Karpas-422 (cell line): ENCODE results near the gene TH. TPM values are rescaled to one million over a fixed set of nuclear protein-coding genes. Genes with fewer than 3 reads are reported as not detected.

ENCODE experiments used
- DNase-seq: peaks from one replicate; pipeline ENCODE4 v3.0.0-alpha.2; 2015
- H2AFZ ChIP-seq: fragments of 200-600 bp; sonication (generic); 2 replicates; pipeline ENCODE4 v1.6.1; 2014; ENCODE audit warnings: antibody characterized with exemption, low read length, mixed read lengths
- H3K27ac ChIP-seq: fragments of 200-600 bp; sonication (generic); 2 replicates; pipeline ENCODE4 v1.5.1; 2014; ENCODE audit warnings: mild to moderate bottlenecking, low read length, moderate library complexity
- H3K27me3 ChIP-seq: fragments of 200-600 bp; sonication (generic); 2 replicates; pipeline ENCODE4 v1.6.1; 2014; ENCODE audit warnings: low read length, mixed read lengths
- H3K36me3 ChIP-seq: fragments of 200-600 bp; sonication (generic); 2 replicates; pipeline ENCODE4 v1.6.1; 2014; ENCODE audit warnings: low read length, mixed read lengths; ENCODE audit not compliant: insufficient read depth
- H3K4me1 ChIP-seq: fragments of 200-600 bp; sonication (generic); 2 replicates; pipeline ENCODE4 v1.6.1; 2014; ENCODE audit warnings: mild to moderate bottlenecking, low read length, mixed read lengths
- H3K4me2 ChIP-seq: fragments of 200-600 bp; sonication (generic); 2 replicates; pipeline ENCODE4 v1.6.1; 2014; ENCODE audit warnings: low read length, low read depth, mild to moderate bottlenecking; ENCODE audit not compliant: poor library complexity, severe bottlenecking
- H3K4me3 ChIP-seq: fragments of 200-600 bp; sonication (generic); 2 replicates; pipeline ENCODE4 v1.5.1; 2014; ENCODE audit warnings: mild to moderate bottlenecking, antibody characterized with exemption, low read length, mixed read lengths
- H3K79me2 ChIP-seq: fragments of 200-600 bp; sonication (generic); 2 replicates; pipeline ENCODE4 v1.6.1; 2014; ENCODE audit warnings: mild to moderate bottlenecking, low read length, mixed read lengths
- H3K9ac ChIP-seq: fragments of 200-600 bp; sonication (generic); 2 replicates; pipeline ENCODE4 v1.6.0; 2014; ENCODE audit warnings: low read length
- H3K9me2 ChIP-seq: fragments of 200-600 bp; sonication (generic), shearing (Covaris generic); replicated peaks from 2 replicates; pipeline ENCODE4 v1.6.0; 2014; ENCODE audit warnings: mild to moderate bottlenecking, low read length, moderate library complexity; ENCODE audit not compliant: insufficient read depth
- H3K9me3 ChIP-seq: fragments of 300-700, 200-600 bp; sonication (generic); 2 replicates; pipeline ENCODE4 v1.6.1; 2014; ENCODE audit warnings: low read length, mixed read lengths
- H4K20me1 ChIP-seq: fragments of 200-600 bp; sonication (generic); 2 replicates; pipeline ENCODE4 v1.6.1; 2014; ENCODE audit warnings: mild to moderate bottlenecking, antibody characterized with exemption, low read length, low read depth; ENCODE audit not compliant: insufficient read depth
- total RNA-seq: library from RNA; depleted of rRNA; stranded (reverse); fragments of >200 nt; shearing (Covaris generic); gene quantifications from 2 replicates; pipeline ENCODE4 v1.2.3, GENCODE V29; 2014; ENCODE audit warnings: low replicate concordance

The TH gene
- total RNA-seq, 1 experiment from 2014 or later = not detected

- no peak overlapping the region for H2AFZ ChIP-seq
- no peak overlapping the region for H3K27ac ChIP-seq
- DNase-seq = no peak
- no peaks in the 10 kb centered on the region for H3K9me2 ChIP-seq
- H3K79me2 ChIP-seq = no peaks in the 10 kb centered on the region
- no peaks in the 10 kb centered on the region for H3K27me3 ChIP-seq
- H3K4me3 ChIP-seq = no peak overlapping the region
- no peaks in the 10 kb centered on the region for H3K36me3 ChIP-seq
- no peaks in the 10 kb centered on the region for H3K9me3 ChIP-seq
- H4K20me1 ChIP-seq = no peaks in the 10 kb centered on the region
- H3K9ac ChIP-seq = no peak overlapping the region
- H3K4me2 ChIP-seq = no peak overlapping the region
- H3K4me1 ChIP-seq = no peaks in the 10 kb centered on the region
Measured at GRCh38 chr11:2132874-2133240, 38.8 kb downstream of the TH start.

- no peak overlapping the region for H3K9ac ChIP-seq
- H4K20me1 ChIP-seq = no peaks in the 10 kb centered on the region
- H3K27ac ChIP-seq = no peak overlapping the region
- no peak overlapping the region for H3K4me2 ChIP-seq
- no peaks in the 10 kb centered on the region for H3K27me3 ChIP-seq
- H3K4me1 ChIP-seq = no peaks in the 10 kb centered on the region
- H2AFZ ChIP-seq = no peak overlapping the region
- no peaks in the 10 kb centered on the region for H3K79me2 ChIP-seq
- DNase-seq = no peak
- no peaks in the 10 kb centered on the region for H3K9me3 ChIP-seq
- H3K4me3 ChIP-seq = no peak overlapping the region
- H3K36me3 ChIP-seq = no peaks in the 10 kb centered on the region
- no peaks in the 10 kb centered on the region for H3K9me2 ChIP-seq
Measured at GRCh38 chr11:2132246-2132645, 39.4 kb downstream of the TH start.

GRCh38 chr11:2131371-2132236 is 40.0 kb downstream of the TH start:
- no peaks in the 10 kb centered on the region for H4K20me1 ChIP-seq
- H2AFZ ChIP-seq = no peak overlapping the region
- no peaks in the 10 kb centered on the region for H3K36me3 ChIP-seq
- no peaks in the 10 kb centered on the region for H3K79me2 ChIP-seq
- no peaks in the 10 kb centered on the region for H3K4me1 ChIP-seq
- no peak overlapping the region for H3K4me3 ChIP-seq
- H3K27ac ChIP-seq = no peak overlapping the region
- H3K9ac ChIP-seq = no peak overlapping the region
- no peaks in the 10 kb centered on the region for H3K27me3 ChIP-seq
- H3K9me3 ChIP-seq = no peaks in the 10 kb centered on the region
- H3K9me2 ChIP-seq = no peaks in the 10 kb centered on the region
- H3K4me2 ChIP-seq = no peak overlapping the region
- no peak for DNase-seq

- H4K20me1 ChIP-seq = no peaks in the 10 kb centered on the region
- H3K79me2 ChIP-seq = no peaks in the 10 kb centered on the region
- H3K9ac ChIP-seq = no peak overlapping the region
- no peaks in the 10 kb centered on the region for H3K9me2 ChIP-seq
- no peaks in the 10 kb centered on the region for H3K4me1 ChIP-seq
- no peak overlapping the region for H3K4me3 ChIP-seq
- no peak overlapping the region for H3K27ac ChIP-seq
- no peak overlapping the region for H3K4me2 ChIP-seq
- H3K36me3 ChIP-seq = no peaks in the 10 kb centered on the region
- no peaks in the 10 kb centered on the region for H3K9me3 ChIP-seq
- no peaks in the 10 kb centered on the region for H3K27me3 ChIP-seq
- no peak for DNase-seq
- no peak overlapping the region for H2AFZ ChIP-seq
Measured at GRCh38 chr11:2130881-2131352, 40.7 kb downstream of the TH start.

GRCh38 chr11:2129699-2130366 is 41.8 kb downstream of the TH start:
- no peaks in the 10 kb centered on the region for H3K9me3 ChIP-seq
- H3K4me1 ChIP-seq = no peaks in the 10 kb centered on the region
- H3K4me3 ChIP-seq = no peak overlapping the region
- no peaks in the 10 kb centered on the region for H3K9me2 ChIP-seq
- no peaks in the 10 kb centered on the region for H3K79me2 ChIP-seq
- DNase-seq = no peak
- no peaks in the 10 kb centered on the region for H3K27me3 ChIP-seq
- no peak overlapping the region for H3K27ac ChIP-seq
- H3K36me3 ChIP-seq = no peaks in the 10 kb centered on the region
- H3K9ac ChIP-seq = no peak overlapping the region
- H4K20me1 ChIP-seq = no peaks in the 10 kb centered on the region
- no peak overlapping the region for H3K4me2 ChIP-seq
- H2AFZ ChIP-seq = no peak overlapping the region

GRCh38 chr11:2129308-2129698 is 42.3 kb downstream of the TH start:
- no peaks in the 10 kb centered on the region for H3K27me3 ChIP-seq
- H3K4me1 ChIP-seq = no peaks in the 10 kb centered on the region
- H3K79me2 ChIP-seq = no peaks in the 10 kb centered on the region
- no peak overlapping the region for H3K9ac ChIP-seq
- no peak overlapping the region for H3K4me3 ChIP-seq
- no peaks in the 10 kb centered on the region for H3K9me2 ChIP-seq
- no peak overlapping the region for H3K4me2 ChIP-seq
- no peak for DNase-seq
- no peak overlapping the region for H3K27ac ChIP-seq
- no peak overlapping the region for H2AFZ ChIP-seq
- H3K36me3 ChIP-seq = no peaks in the 10 kb centered on the region
- no peaks in the 10 kb centered on the region for H3K9me3 ChIP-seq
- no peaks in the 10 kb centered on the region for H4K20me1 ChIP-seq

GRCh38 chr11:2128511-2129307 is 42.9 kb downstream of the TH start:
- no peak overlapping the region for H3K27ac ChIP-seq
- no peaks in the 10 kb centered on the region for H3K9me3 ChIP-seq
- H3K4me2 ChIP-seq = no peak overlapping the region
- no peaks in the 10 kb centered on the region for H4K20me1 ChIP-seq
- H3K9ac ChIP-seq = no peak overlapping the region
- no peaks in the 10 kb centered on the region for H3K27me3 ChIP-seq
- H2AFZ ChIP-seq = no peak overlapping the region
- H3K9me2 ChIP-seq = no peaks in the 10 kb centered on the region
- no peaks in the 10 kb centered on the region for H3K4me1 ChIP-seq
- no peaks in the 10 kb centered on the region for H3K36me3 ChIP-seq
- no peaks in the 10 kb centered on the region for H3K79me2 ChIP-seq
- H3K4me3 ChIP-seq = no peak overlapping the region
- no peak for DNase-seq

GRCh38 chr11:2128130-2128510 is 43.5 kb downstream of the TH start:
- Histone ChIP-seq H3K79me2 (no peaks in the 10 kb centered on the region), H3K27ac (no peak overlapping the region), H3K4me1 (no peaks in the 10 kb centered on the region), H3K27me3 (no peaks in the 10 kb centered on the region), H3K9me2 (no peaks in the 10 kb centered on the region), H3K4me2 (no peak overlapping the region), H2AFZ (no peak overlapping the region), H3K36me3 (no peaks in the 10 kb centered on the region), H3K4me3 (no peak overlapping the region), H3K9me3 (no peaks in the 10 kb centered on the region), H4K20me1 (no peaks in the 10 kb centered on the region), H3K9ac (no peak overlapping the region)
- DNase-seq = no peak
